HG02678 (cell line): ENCODE measurements around the gene KCTD10.
"Not testable (repeated sequence)": the region's sequence is repeated elsewhere in the genome, so short reads cannot be mapped to it uniquely, and the experiment has no call there.

Experiments used
- ATAC-seq: cut with Tn5 transposase; IDR thresholded peaks from one replicate; pipeline ENCODE4 v1.9.1; 2021; ENCODE audit warnings: mild to moderate bottlenecking, moderate library complexity; ENCODE audit not compliant: unreplicated experiment

KCTD10 gene

GRCh38 chr12:109450980-109451379 is 26.1 kb downstream of the KCTD10 start:
- no peak for ATAC-seq

- ATAC-seq = no peak
Measured at GRCh38 chr12:109449845-109450532, 27.1 kb downstream of the KCTD10 start.

- no peak for ATAC-seq
Measured at GRCh38 chr12:109448707-109449390, 28.3 kb downstream of the KCTD10 start.

GRCh38 chr12:109448272-109448671 is 28.8 kb downstream of the KCTD10 start:
- ATAC-seq = no peak

GRCh38 chr12:109447482-109447881 is 29.6 kb downstream of the KCTD10 start:
- no peak for ATAC-seq

GRCh38 chr12:109446869-109447268 is 30.2 kb downstream of the KCTD10 start:
- ATAC-seq = no peak

GRCh38 chr12:109445191-109445609 is 31.9 kb downstream of the KCTD10 start:
- no peak for ATAC-seq

- no peak for ATAC-seq
Measured at GRCh38 chr12:109444259-109444658, 32.8 kb downstream of the KCTD10 start.

- no peak for ATAC-seq
Measured at GRCh38 chr12:109443794-109444193, 33.3 kb downstream of the KCTD10 start.

GRCh38 chr12:109440851-109441490 is 36.1 kb downstream of the KCTD10 start:
- ATAC-seq = no peak

GRCh38 chr12:109439951-109440350 is 37.1 kb downstream of the KCTD10 start:
- not testable (repeated sequence) for ATAC-seq

GRCh38 chr12:109439181-109439580 is 37.9 kb downstream of the KCTD10 start:
- no peak for ATAC-seq

- no peak for ATAC-seq
Measured at GRCh38 chr12:109436188-109436560, 40.9 kb downstream of the KCTD10 start.

- no peak for ATAC-seq
Measured at GRCh38 chr12:109435428-109436187, 41.5 kb downstream of the KCTD10 start.

- ATAC-seq = no peak
Measured at GRCh38 chr12:109434582-109434981, 42.5 kb downstream of the KCTD10 start.

- no peak for ATAC-seq
Measured at GRCh38 chr12:109433618-109434017, 43.5 kb downstream of the KCTD10 start.

- ATAC-seq = no peak
Measured at GRCh38 chr12:109432842-109433304, 44.2 kb downstream of the KCTD10 start.

GRCh38 chr12:109432431-109432830 is 44.7 kb downstream of the KCTD10 start:
- ATAC-seq = no peak

GRCh38 chr12:109430244-109430643 is 46.9 kb downstream of the KCTD10 start:
- no peak for ATAC-seq

- ATAC-seq = not testable (repeated sequence)
Measured at GRCh38 chr12:109428804-109429203, 48.3 kb downstream of the KCTD10 start.

GRCh38 chr12:109428037-109428629 is 49.0 kb downstream of the KCTD10 start:
- peak; percentile 66 for ATAC-seq
